Renal cortical epithelial cell (primary cell): ENCODE data around the gene SLC1A1. TPM values are rescaled to one million over a fixed set of nuclear protein-coding genes. Genes with fewer than 3 reads are reported as not detected.

Experiments used
- DNase-seq: peaks from one replicate; pipeline ENCODE4 v3.0.0-alpha.2; 2011; ENCODE audit warnings: low read depth
- total RNA-seq: library from RNA; depleted of rRNA; stranded (reverse); fragments of >200 nt; gene quantifications from 2 replicates; pipeline ENCODE4 v1.2.3, GENCODE V29; 2014

SLC1A1 gene
- total RNA-seq, result 39.1 and 39.5 TPM in 2 replicates

DNA sequence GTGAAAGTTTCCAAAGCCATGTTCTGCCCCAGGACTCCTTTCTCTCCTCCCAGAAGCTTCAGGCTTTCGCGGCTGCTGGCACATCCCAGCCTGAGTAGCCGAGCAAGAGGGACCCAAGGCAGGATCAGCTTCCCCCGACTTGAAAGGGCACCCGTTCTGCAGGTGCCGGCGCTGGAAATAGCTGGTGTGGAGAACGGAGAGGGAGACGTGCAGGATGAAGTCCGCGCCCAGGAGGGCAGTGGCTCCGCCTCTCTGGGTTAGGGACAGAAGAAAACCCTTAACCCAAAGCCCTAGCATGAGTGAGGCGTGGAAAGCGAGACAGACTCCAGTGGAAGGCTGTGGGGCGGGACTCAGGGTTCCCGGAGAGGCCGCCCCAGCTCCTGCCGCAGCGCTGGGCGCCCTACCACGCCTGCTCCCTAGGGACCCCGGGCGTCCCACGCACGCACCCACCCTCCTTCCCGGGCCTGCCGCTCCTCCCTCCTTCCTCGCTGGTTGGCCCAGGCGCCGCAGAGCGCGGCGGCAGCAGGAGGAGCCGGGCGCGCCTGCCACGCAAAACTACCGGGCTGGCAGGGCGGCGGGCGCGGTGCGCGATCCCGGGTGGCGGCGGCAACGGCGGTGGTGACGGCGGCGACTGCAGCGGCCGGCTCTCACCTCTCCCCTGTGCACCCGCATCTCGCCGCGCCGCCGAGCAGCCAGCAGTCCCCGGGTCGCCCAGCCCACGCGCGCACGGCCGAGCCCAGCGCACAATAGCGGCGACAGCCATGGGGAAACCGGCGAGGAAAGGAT is at the start of gene SLC1A1:
SLC1A1 (plus strand) TSS at position 550 of the 786 bp plus-strand sequence; CDS start at position 762, 212 bp downstream.
- DNase-seq, result peak; percentile 55

DNA sequence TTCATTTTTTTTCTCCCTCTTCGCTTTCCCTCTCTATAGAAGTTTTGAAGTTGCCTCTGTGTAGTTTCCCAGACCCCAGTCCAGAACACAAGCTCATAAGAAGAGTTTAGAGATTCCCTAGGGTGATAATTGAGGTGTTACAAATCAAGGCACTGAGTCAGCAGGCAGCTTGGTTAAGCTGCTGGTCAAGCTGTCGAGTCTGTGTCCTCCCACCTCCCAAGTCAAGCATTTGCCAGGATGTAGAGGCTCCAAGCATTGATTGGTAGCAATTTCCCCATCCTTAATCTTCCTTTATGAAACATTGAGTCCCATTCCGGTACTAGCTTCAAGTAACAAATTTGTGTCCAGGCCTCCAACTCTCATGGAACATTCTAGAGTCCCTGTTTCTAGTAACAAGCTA is 47.5 kb upstream of the SLC1A1 start:
- no peak for DNase-seq

DNA sequence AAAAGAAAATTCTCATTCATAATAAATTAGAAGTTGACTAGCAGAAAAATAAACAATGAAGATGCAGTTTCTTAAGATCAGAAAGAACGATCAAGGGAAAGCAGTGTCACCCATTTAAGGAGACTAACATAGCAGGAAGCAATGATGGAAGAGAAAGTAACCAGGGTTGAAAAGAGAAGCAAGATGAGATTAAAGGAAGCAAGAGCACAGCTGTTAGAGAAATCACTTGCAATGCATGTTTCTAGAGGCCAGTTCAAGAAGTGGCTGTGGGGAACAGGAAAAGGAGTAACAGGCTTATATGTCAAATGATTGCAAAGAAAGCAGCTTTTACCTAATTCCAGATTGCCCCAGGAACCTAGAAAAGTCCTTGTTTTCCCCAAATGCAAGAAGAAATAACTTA is 46.8 kb upstream of the SLC1A1 start:
- no peak for DNase-seq

DNA sequence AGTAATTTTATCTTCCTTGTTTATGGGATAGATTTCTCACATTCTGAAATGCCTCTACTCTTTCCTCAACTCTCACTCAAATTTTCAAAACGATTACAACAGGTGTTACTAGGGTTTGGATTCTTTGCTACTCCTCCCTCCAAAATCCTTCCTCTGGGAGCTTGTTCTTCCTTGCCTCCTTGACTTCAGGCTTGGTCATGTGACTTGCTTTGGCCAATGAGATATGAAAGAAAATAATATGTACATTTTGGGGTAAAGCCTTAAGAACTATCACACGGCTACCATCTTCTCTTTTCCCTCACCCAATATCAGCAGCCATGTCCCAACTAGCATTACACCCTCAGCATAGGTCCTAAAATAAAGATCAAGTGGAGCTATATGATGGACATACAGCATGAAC is 28.8 kb upstream of the SLC1A1 start:
- DNase-seq, result no peak

DNA sequence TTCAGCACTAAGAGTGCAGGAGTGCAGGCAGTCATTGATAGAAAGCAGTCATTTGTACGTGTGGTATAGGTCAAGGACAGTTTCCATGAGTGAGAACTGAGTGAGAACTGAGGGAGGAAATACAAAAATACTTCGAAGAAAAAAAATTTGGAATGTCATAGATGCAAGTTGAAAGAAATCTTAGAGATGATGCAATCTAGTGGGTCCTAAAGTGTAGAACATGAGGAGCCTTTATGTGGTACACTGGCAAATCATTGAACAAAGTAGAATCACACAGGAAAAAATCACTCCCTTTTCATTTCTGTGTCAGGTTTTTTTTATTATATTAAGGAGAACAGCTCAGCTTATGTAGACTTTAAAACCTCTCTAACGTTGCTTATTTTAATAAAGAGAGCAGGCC is 26.4 kb upstream of the SLC1A1 start:
- no peak for DNase-seq

DNA sequence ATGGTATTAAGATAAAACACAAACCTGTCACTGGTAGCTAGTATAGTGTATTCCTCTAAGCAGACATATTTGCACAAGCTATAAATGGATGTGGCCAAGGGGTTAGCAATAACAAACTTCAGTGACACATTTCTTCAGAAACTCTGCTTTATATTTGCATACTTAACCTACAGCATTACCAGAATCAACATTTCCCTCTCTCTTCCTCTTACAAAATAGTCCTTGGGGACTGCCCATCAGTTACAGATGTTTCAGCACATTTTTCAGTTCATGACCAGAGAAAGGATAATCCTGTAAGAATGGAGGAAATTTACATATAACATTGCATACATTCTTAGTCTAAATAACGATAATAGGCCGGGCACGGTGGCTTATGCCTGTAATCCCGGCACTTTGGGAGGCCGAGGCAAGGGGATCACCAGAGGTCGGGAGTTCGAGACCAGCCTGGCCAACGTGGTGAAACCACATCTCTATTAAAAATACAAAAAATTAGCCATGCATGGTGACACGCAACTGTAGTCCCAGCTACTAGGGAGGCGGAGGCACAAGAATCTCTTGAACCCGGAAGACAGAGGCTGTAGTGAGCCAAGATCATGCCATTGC is 25.3 kb upstream of the SLC1A1 start:
- no peak for DNase-seq

DNA sequence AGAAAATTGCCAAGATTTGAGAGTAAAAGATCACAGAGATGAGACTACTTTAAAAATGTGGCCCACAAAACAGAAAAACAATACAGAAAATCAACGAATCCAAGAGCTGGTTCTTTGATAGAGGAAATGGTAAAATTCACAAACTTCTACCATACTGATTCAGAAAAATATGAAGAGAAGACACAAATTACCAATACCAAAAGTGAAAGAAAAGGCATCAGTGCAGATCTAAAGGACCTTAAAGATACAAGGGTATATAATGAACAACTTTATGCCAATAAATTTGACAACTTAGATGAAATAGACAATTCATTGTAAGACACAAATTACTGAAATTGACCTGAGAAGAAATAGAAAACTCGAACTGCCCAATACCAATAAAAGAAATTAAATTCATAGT is 24.4 kb upstream of the SLC1A1 start:
- DNase-seq, result no peak

DNA sequence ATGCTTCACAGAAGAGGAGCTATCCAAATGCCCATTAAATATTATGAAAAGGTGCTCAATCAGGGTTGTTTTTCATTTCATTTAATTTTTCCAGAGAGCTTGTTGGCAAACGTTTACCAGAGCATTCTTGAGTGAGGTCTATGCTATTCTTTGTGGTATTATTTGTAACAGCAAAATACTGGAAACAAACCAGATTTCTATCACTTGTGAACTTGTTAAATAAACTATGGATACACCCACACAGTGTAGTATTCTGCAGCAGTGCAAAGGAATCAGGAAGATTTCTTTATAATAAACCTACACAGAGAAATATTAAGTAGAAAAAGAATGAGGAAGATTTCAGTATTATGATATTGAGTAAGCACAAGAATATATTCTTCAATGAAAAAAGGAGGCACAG is 15.0 kb upstream of the SLC1A1 start:
- no peak for DNase-seq

DNA sequence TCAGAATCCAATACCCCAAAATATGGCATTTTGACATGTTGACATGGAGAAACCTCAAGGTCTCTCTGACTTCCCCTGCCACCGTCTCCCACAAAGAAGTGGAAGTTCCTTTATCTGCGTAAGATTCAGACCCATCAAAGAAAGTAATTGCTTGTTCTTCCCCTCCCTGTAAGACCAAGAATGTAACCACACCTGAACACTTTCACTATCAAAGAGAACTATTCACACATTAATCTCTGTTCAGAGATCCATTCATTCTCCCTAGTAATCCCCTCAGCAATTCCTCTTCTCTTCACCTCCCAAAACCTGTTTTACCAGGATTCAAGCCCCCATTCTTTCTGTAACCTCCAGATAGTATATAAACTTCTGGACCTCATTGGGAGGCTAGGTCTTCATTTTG is 4.1 kb upstream of the SLC1A1 start:
- no peak for DNase-seq

DNA sequence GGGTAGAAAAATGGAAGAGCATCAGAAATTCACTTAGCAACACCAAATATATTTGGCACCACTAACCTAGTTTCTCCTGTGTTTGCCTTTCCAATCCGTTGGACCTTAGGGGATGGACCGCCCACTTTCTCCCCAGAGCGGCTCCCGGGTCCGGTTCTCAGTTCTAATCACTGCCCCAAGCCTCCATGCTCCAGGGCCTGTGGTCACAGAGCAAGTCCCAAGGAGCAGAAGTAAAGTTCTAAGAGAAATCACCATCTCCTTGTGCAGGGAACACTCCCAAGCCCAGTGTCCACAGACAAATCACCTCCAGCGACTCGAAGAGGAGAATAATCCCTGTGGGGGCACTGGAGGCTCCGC is 728 bp upstream of the SLC1A1 start:
- no peak for DNase-seq

DNA sequence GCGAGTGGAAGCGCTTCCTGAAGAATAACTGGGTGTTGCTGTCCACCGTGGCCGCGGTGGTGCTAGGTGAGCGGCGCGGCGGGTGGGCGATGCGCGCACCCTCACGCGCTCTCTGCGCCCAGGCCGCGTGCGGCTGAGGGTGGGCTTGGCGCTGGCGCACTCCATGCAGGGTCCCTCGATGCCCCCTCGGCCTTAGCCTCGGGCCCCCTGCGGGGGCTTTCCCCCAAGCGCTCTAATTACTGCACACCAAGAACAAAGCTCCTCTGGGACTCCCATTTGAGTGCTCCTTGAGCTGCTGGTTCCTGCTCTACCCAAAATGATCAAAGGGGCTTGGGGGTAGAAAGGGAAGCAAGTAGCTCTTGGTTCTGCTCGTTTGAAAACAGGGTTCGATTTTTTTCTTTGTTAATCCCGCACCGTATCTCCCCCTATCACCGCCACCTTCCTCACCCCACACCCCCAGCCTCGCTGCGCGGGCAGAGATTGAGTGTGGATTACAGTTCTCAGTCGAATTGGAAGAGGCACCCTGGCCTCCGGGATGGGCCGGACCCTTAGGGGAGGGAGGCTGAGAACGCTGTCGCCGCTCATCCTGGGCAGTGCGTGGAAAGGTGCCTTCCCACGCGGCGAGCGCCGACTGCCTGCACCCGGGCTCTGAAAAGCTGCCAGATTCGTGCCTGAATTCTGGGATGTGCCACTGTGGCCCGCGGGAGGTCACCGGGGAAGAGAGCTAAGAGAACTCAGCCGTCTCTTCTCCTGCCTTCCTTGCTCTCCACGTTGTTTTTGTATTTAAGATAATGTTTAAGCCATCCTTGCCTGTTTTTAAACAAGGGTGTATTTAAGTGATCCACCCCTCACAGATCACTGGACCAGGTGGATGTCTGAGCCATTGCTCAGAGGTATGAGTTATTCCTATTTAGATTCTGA is 697 bp downstream of the SLC1A1 start:
- DNase-seq, result peak; percentile 48

DNA sequence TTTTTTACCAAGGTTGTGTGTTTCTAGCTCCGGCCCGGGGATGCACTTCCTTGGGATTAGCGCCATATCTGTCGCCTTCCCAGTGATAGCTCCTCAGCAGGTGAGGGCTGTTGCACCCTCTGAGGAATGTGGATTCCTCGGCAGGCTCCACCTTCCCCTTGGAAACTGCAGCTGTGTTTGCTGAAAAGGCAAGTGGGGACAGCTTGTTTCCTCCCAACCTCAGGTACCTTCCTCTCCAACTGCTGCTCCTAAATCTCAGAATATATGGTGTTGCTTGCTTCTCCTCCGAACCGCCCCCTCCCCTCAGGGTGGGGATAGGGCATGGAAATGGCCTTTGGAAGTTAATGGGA is 1.3 kb downstream of the SLC1A1 start:
- DNase-seq, result no peak

DNA sequence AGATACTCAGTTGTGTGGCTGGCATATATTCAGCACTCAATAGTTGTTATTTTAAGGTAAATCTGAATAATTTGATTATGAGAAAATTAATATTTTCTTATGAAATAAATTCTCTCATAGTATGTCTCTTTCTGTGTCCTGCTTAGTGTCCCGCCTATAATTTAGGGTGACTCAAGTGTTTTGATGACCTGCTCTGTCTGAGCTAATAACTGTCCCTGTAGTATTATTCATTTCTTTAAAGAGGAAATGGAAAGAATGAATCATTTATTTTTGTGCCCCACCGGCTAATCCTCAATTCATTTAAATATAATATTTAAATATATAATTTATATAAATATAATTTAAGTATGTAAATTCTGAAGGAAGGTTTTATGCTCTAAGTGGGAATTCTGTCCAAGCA is 4.1 kb downstream of the SLC1A1 start:
- no peak for DNase-seq

DNA sequence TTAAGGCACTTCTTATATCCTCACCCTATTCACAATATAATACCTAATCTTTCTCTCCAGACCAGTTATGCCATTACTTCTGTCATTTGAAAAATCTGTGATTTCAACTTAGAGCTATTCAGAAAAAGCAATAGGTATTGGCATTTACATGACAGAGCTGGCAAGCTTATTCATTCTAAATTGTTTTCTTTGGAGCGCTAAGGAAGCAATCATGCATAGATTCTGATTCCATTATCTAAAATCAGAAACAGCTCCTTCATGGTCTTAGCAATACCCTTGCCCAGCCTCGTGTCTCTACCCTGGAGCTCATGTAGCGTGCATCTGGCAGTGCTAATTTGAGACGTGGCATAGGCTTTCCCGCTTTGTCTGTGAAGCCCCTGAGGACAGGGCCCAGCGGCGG is 4.5 kb downstream of the SLC1A1 start:
- DNase-seq, result peak; percentile 50

DNA sequence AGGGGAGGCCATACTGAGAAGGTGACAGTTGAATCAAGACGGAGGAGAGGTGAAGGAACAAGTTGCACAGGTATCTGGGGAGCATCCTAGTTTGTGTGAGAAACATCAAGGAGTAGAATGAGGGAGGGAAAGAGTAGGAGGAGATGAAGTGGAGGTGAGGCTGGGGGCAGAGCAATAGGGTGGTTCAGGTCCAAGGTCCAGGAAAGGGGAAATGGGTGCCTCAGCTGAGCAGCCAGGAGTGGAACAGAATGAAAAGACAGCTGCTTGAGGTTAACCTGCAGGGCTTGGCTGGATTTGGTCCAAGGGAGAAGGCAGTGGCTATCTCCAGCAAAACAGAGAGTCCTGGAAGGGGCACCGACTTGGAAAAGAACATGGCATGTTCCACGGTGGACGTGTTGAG is 5.3 kb downstream of the SLC1A1 start:
- no peak for DNase-seq

DNA sequence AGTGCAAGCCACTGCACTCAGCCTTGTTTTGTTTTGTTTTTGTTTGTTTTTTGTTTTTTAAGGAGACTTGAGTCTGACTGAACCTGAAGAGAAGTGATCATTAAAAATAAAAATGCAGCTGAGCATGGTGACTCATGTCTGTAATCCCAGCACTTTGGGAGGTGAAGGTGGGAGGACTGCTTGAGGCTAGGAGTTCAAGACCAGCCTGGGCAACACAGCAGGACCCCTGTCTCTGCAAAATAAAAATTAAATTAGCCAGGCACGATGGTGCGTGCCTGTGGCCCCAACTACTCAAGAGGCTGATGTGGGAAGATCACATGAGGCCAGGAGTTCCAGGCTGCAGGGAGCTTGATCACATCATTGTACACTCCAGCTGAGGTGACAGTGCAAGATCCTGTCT is 6.2 kb downstream of the SLC1A1 start:
- no peak for DNase-seq

DNA sequence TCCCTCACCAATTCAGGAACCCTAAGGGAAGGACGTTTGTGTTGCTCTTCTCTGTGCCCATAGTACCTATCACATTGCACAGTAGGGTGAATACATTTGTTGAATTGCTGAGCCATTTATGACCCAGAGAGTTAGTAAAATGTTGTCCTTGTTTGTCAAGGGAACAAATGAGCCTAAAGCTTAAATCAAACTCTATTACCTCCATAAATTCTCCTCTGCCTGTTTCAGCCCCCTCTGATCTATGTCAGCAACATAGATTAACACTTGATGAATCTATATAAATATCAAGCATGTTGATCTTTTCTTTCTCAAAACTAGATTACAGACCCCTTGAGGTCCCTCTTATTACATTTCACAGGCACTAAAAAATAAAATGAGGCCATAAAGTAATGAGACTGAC is 7.1 kb downstream of the SLC1A1 start:
- DNase-seq, result no peak

DNA sequence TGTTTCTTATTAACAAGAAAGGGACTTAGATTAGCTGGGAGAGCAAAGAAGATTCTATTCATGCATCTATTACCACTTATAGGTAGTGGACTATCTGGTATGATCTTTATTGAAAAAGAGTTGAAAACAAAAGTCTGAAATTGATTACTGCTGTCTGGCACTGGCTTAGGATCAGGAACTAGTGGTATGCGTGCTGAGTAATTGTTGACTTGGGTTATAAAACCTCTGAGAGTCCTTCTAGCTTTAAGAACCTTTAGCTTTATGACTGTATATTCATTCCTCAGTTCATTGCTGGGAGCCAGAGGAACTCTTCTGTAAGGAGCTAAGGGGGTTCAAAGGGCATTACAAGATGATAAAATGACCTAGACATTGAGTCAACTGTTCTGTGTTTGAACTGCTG is 7.6 kb downstream of the SLC1A1 start:
- peak; percentile 80 for DNase-seq

DNA sequence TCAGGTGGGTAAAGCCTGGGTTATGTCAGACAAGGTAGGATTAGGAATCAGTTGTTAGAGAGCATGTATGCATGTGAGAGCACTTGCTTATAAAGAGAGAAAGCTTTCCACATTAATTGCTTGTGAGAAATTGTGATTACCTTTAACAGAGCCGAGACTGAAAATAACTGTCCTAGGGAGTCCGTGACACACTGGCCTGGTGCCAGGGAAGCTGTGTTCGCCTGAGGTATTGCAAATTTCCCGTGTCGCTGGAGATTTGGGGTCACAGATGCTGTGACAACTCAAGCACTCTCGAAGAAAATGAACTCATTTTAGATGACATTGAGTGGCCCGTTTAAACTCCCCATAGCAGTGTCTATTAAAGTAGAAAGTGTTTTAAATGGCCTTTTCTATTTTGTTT is 9.6 kb downstream of the SLC1A1 start:
- no peak for DNase-seq

DNA sequence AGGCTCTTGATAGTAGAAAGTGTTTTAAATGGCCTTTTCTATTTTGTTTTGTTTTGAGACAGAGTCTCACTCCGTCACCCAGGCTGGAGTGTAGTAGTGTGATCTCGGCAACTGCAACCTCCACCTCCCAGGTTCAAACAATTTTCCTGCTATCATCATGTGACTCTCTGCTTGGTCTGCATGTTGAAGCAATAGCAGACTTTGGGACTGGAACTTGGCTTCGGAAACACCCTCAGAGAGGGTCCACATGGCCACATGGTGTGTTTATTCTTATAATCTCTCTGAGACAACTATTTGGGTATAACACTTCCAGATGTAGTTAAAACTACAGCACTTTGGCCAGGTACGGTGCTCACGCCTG is 10.9 kb downstream of the SLC1A1 start:
- DNase-seq, result no peak

DNA sequence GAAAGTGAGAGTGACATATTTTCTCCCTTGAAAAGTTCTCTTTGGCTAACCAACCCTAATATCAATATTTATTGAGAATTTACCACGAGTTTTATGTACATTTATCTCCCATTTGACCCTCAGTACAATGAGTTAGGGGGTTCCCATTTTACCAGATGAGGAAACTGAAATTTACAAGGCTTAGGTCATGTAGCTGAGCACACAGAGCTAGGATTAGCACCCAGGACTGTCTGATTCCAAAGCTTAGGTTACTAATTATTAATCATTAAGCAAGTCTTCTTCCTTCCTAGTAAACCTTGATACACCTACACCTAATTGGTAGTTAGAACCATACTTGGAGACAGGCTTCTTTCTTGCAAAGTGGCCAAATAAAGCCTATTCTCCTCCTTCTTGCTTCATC is 12.2 kb downstream of the SLC1A1 start:
- DNase-seq, result no peak

DNA sequence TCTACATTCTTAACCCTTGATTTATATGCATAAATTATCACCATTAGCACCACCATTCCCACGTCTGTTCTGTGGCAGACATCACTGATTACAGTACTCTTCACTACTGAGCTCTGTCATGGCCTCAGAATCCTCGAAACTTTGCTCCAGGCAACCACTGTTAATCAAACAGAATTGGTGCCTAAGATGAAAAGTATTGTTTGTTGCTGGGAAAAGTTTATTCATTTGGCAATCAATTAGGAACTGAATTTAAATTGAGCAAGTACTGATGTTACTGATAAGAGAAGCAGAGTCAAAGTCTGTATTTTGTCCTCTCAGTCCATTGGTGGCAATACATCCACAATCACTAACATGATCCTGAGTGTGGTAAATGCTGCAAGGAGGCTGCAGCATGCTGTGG is 12.8 kb downstream of the SLC1A1 start:
- no peak for DNase-seq

DNA sequence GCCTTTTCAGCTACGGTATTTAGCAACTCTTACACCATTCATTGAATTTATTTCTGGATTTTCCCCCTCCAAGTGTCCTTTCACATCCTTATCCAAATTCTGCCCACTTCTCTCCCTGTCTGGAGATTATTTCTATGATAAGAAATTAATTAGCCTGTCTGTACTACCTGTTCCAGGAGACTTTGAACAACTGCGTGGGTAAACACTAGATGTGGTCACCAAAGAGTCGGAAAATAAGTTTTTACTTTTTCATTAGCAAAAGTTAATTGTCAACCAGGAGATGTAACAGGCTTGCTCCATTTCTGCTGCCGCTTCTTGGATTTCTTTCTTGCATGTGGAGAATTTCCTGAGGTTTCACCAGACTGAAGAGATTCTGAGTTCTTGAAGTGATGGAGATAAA is 14.0 kb downstream of the SLC1A1 start:
- no peak for DNase-seq
